ENCODE measurements around the gene DCAF12L1.

GRCh38 chrX:126575911-126576310 is 23.3 kb upstream of the DCAF12L1 start:
- TF ChIP-seq POLR2A (IDR thresholded peaks at IDR 0.05; ENCODE audit: low read length), result no peak
- no peak for TF ChIP-seq GATA1 (IDR thresholded peaks at IDR 0.05; ENCODE audit: low read depth, low read length)

Data from erythroblast (primary cell).